Nephron (organoid): ENCODE results near the gene PFDN1.

Experiments used
- H3K27ac Mint-ChIP-seq, 3 experiments: 2 replicates each; pipeline ENCODE4 v1.8.0; 2020; ENCODE audit warnings: mixed read lengths in 3 of 3, mild to moderate bottlenecking in 2 of 3, moderate library complexity in 1 of 3
- H3K27me3 Mint-ChIP-seq: 2 replicates; pipeline ENCODE4 v1.8.0; 2021; ENCODE audit warnings: low read depth, mild to moderate bottlenecking, moderate library complexity, mixed read lengths
- H3K36me3 Mint-ChIP-seq: 2 replicates; pipeline ENCODE4 v1.8.0; 2020; ENCODE audit warnings: low read depth, mixed read lengths
- H3K4me1 Mint-ChIP-seq: 2 replicates; pipeline ENCODE4 v1.8.0; 2020; ENCODE audit warnings: mixed read lengths
- H3K4me3 Mint-ChIP-seq, 3 experiments: 2 replicates each; pipeline ENCODE4 v1.8.0; 2020; ENCODE audit warnings: mild to moderate bottlenecking in 3 of 3, mixed read lengths in 3 of 3, moderate library complexity in 2 of 3
- H3K9me3 Mint-ChIP-seq: 2 replicates; pipeline ENCODE4 v1.8.0; 2020; ENCODE audit warnings: mixed read lengths
- CTCF ChIP-seq, 3 experiments: fragments of 200-600 bp; sonication (generic); IDR thresholded peaks; one replicate each; pipeline ENCODE4 v1.5.0; 2021; ENCODE audit warnings: antibody characterized with exemption in 3 of 3; ENCODE audit not compliant: unreplicated experiment in 3 of 3

Gene PFDN1

GRCh38 chr5:140230373-140230772, 72.5 kb downstream of the PFDN1 start:
- no peak for TF ChIP-seq CTCF (IDR thresholded peaks at IDR 0.05; ENCODE audit: unreplicated experiment in 3 of 3)
- H3K9me3 Mint-ChIP-seq = no peaks in the 10 kb centered on the region
- H3K4me1 Mint-ChIP-seq = no peaks in the 10 kb centered on the region
- no peak overlapping the region for H3K27ac Mint-ChIP-seq
- no peak overlapping the region for H3K4me3 Mint-ChIP-seq
- H3K27me3 Mint-ChIP-seq = peaks cover 6% of the 10 kb centered on the region
- H3K36me3 Mint-ChIP-seq = no peaks in the 10 kb centered on the region

GRCh38 chr5:140228364-140228837, 74.5 kb downstream of the PFDN1 start:
- Mint-ChIP-seq H3K27me3 (peaks cover 6% of the 10 kb centered on the region), H3K36me3 (no peaks in the 10 kb centered on the region), H3K9me3 (no peaks in the 10 kb centered on the region), H3K4me1 (peaks cover 3% of the 10 kb centered on the region), H3K4me3 (no peak overlapping the region), H3K27ac (no peak overlapping the region)
- no peak for TF ChIP-seq CTCF (IDR thresholded peaks at IDR 0.05; ENCODE audit: unreplicated experiment in 3 of 3)

GRCh38 chr5:140227046-140227445, 75.9 kb downstream of the PFDN1 start:
- Mint-ChIP-seq H3K4me1 (peaks cover 4% of the 10 kb centered on the region), H3K27me3 (peaks cover 6% of the 10 kb centered on the region), H3K9me3 (no peaks in the 10 kb centered on the region), H3K36me3 (no peaks in the 10 kb centered on the region), H3K27ac (no peak overlapping the region), H3K4me3 (no peak overlapping the region)
- TF ChIP-seq CTCF (IDR thresholded peaks at IDR 0.05; ENCODE audit: unreplicated experiment in 3 of 3) = no peak

- H3K36me3 Mint-ChIP-seq = no peaks in the 10 kb centered on the region
- H3K9me3 Mint-ChIP-seq = no peaks in the 10 kb centered on the region
- TF ChIP-seq CTCF (IDR thresholded peaks at IDR 0.05; ENCODE audit: unreplicated experiment in 3 of 3) = no peak
- no peak overlapping the region for H3K27ac Mint-ChIP-seq
- peaks cover 6% of the 10 kb centered on the region for H3K27me3 Mint-ChIP-seq
- H3K4me3 Mint-ChIP-seq = no peak overlapping the region
- H3K4me1 Mint-ChIP-seq = peaks cover 6% of the 10 kb centered on the region
Measured at GRCh38 chr5:140225396-140225795, 77.5 kb downstream of the PFDN1 start.

GRCh38 chr5:140224658-140225057, 78.2 kb downstream of the PFDN1 start:
- Mint-ChIP-seq H3K4me1 (peaks cover 12% of the 10 kb centered on the region), H3K27me3 (peaks cover 6% of the 10 kb centered on the region), H3K4me3 (no peak overlapping the region), H3K9me3 (no peaks in the 10 kb centered on the region), H3K36me3 (no peaks in the 10 kb centered on the region), H3K27ac (no peak overlapping the region)
- no peak for TF ChIP-seq CTCF (IDR thresholded peaks at IDR 0.05; ENCODE audit: unreplicated experiment in 3 of 3)

GRCh38 chr5:140223567-140223966, 79.3 kb downstream of the PFDN1 start:
- TF ChIP-seq CTCF (IDR thresholded peaks at IDR 0.05; ENCODE audit: unreplicated experiment in 3 of 3) = no peak
- Mint-ChIP-seq H3K4me1 (peaks cover 16% of the 10 kb centered on the region), H3K27ac (no peak overlapping the region), H3K9me3 (no peaks in the 10 kb centered on the region), H3K36me3 (no peaks in the 10 kb centered on the region), H3K4me3 (no peak overlapping the region), H3K27me3 (peaks cover 6% of the 10 kb centered on the region)
